HG03064 (cell line): ENCODE measurements around the gene HSPA6.
"Not testable (repeated sequence)": the region's sequence is repeated elsewhere in the genome, so short reads cannot be mapped to it uniquely, and the experiment has no call there.

Source experiments
- ATAC-seq: cut with Tn5 transposase; IDR thresholded peaks from one replicate; pipeline ENCODE4 v1.9.1; 2021; ENCODE audit warnings: low read depth; ENCODE audit not compliant: unreplicated experiment

Gene HSPA6

GRCh38 chr1:161523817-161524741 is at the start of gene HSPA6:
HSPA6 (plus strand) TSS chr1:161524540; CDS start chr1:161524659, 119 bp downstream.
- peak; percentile 42 for ATAC-seq

DNA sequence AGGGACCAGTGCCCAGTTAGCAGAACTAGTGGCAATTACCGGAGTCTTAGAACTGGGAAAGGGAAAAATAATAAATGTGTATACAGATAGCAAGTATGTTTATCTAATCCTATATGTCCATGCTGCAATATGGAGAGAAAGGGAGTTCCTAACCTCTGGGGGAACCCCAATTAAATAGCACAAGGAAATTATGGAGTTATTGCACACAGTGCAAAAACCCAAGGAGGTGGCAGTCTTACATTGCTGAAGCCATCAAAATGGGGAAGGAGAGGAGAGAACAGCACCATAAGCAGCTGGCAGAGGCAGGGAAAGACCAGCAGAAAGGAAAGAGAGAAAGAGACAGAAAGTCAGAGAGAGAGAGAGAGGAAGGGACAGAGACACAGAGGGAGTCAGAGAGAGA is 46.6 kb upstream of the HSPA6 start:
- not testable (repeated sequence) for ATAC-seq

- no peak for ATAC-seq
These were observed 45.4 kb upstream of the HSPA6 start for GRCh38 chr1:161478985-161479384.

DNA sequence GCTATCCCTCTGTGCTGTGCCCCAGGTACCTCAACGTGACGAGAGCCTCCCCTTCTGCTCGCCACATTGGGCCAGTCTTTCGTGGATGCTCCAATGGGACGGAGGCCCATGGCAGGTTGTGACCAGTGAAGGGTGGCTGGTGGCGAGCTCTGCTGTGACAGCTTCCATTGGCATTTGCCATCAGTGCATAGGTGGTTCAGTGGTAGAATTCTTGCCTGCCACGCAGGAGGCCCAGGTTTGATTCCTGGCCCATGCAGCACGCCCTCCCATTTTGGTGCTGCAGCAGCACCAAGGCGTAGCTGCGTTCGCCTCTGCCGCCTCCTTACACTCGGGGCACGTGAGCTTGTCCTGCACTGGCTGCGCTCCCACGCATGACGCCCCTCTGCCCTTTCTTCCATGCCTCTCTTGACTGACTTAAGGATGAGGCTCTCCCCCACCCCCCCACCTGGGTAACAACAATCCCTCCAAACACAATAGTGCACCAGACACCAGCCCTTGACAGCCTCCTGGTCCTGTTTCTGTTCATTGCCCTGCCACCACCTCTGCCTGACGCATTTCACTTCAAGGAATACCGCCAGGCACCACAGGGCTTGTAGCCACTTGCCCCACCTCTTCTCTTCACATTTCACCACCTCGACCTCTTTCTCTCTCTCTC is 43.8 kb upstream of the HSPA6 start:
- ATAC-seq = no peak

- ATAC-seq = no peak
These were observed 42.5 kb upstream of the HSPA6 start for GRCh38 chr1:161481624-161482392.

DNA sequence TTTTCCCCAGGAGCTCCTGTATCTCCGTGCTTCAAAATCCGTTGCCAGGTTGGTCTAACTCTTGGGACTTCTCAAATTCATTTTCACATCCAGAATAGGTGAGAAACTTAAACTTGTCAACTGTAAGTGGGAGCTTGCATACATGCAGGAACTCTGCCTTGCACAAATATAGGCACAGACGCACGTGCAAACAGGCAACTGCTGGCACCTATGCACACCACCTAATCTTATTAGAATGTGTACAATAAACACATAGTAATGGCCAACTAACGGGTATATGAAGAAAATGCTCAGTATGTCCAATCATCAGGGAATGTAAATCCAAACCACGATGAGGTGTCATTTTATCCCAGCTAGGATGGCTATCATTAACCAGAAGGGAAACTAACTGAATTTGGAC is 41.7 kb upstream of the HSPA6 start:
- ATAC-seq = no peak

- ATAC-seq = no peak
These were observed 41.0 kb upstream of the HSPA6 start for GRCh38 chr1:161483361-161483760.

DNA sequence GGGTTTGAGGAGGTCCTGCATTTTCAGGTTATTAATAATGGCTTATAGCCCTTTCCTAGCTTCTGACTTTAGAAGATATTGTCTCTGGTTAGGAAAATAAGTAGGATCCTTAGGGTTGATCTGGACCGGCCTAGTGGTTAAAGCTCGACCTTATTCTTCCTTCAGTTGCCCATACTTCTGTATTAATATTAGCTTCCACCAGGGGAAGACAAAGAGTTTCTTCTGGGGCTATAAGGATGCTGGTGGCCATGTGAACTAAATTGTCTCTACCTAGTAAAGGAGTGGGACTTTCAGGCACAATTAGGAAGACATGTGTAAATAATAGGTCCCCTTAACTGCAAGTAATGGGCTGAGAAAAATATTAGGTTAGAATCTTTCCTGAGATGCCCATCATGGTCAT is 39.7 kb upstream of the HSPA6 start:
- ATAC-seq = no peak

- no peak for ATAC-seq
These were observed 37.3 kb upstream of the HSPA6 start for GRCh38 chr1:161486806-161487741.

GRCh38 chr1:161491472-161491871 is 32.9 kb upstream of the HSPA6 start:
- no peak for ATAC-seq

DNA sequence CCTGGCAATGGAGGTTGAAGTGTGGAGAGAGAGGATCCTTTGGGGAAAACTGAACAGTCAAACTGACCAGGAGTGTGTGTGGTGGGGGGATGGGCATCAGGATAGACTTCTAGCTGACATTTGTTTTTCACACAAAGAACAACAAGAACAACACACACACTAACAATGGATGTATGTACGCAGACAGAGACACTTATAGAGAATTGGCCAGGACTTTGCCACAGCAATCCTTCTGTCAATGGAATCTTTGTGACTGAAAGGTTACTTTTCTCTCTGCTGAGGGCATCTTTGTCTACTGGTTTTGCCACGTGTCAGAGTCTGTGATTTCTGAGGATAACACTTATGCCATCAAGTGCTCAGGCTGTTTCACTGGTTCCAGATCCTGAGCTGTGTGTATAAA is 31.5 kb upstream of the HSPA6 start:
- no peak for ATAC-seq

GRCh38 chr1:161494091-161494735 is 30.1 kb upstream of the HSPA6 start:
- no peak for ATAC-seq

GRCh38 chr1:161495490-161495889 is 28.9 kb upstream of the HSPA6 start:
- no peak for ATAC-seq

DNA sequence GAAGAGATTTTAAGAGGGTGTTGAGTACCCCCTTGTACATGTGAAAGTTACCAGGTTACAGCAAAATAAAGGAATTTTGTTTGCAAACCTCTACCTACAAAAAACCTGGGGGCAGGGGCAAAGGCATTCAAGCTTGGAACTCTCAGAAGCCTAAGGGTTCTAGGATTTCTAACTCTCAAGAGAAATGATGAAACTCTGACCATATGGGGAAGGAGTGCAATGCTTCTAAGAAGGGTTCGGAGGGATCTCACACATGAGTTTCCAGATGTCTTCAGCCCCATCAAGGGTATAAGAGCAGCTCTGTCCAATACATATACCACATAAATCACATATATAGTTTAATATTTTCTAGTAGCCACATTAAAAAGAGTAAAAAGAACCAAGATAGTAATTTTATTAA is 26.4 kb upstream of the HSPA6 start:
- no peak for ATAC-seq

DNA sequence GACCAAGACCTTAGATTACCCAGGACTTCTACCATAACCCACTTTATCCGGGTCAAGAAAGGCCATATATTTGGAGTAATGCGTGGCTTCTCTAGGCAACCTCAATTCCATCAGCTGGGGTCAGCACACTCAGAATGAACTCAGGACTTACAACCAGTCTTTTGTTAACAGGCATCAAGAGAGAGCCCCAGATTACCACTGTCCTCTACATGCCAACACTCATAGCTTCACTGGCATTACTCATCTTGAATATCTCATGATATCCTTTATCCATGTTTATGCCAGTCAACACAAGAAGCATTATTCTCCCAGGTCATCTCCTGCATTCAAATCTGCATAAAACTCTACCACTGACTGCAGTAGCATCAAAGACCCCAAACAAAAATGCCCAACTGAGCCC is 25.7 kb upstream of the HSPA6 start:
- no peak for ATAC-seq

- ATAC-seq = no peak
These were observed 25.0 kb upstream of the HSPA6 start for GRCh38 chr1:161499099-161500039.

GRCh38 chr1:161501234-161501633 is 23.1 kb upstream of the HSPA6 start:
- ATAC-seq = no peak

- ATAC-seq = no peak
These were observed 22.2 kb upstream of the HSPA6 start for GRCh38 chr1:161502181-161502580.
